Fibroblast of skin of abdomen (primary cell): ENCODE data around the gene CD82.
"Not testable (repeated sequence)": the region's sequence is repeated elsewhere in the genome, so short reads cannot be mapped to it uniquely, and the experiment has no call there.

Experiments used
- DNase-seq: peaks from one replicate; pipeline ENCODE4 v3.0.0-alpha.2; 2013

The CD82 gene

GRCh38 chr11:44535191-44535980, 30.1 kb upstream of the CD82 start:
- DNase-seq, result no peak

DNA sequence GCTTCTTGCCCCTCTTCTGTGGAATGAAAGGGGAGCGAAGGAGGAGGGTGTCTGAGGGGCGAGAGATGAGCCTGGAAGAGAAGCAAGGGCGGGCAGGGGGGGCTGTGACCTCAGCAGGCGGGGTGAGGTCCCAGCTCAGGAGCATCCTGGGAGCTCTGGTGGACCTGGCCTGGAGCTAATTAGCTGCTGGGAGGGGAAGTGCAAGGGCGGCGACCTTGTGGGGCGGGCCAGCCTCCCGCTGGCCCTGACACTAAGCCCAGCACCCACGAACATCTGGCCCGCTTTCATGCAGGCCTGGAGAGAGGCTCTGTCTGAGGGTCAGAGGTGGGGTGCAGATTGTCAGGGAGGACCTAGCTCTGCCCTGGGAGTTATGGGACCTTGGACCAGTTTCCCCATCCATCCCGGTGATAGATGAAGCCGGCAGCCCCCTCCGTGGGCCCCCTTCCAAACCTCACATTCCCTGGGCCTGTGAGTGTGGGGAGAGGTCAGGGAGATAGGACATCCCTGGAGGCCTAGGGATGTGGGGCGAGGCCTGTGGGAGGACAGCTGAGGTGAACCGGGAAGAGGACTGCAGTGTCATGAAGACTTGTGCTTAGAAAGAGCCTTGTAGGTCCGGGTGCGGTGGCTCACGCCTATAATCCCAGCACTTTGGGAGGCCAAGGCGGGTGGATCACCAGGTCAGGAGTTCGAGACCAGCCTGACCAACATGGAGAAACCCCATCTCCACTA, 28.5 kb upstream of the CD82 start:
- DNase-seq, result no peak

DNA sequence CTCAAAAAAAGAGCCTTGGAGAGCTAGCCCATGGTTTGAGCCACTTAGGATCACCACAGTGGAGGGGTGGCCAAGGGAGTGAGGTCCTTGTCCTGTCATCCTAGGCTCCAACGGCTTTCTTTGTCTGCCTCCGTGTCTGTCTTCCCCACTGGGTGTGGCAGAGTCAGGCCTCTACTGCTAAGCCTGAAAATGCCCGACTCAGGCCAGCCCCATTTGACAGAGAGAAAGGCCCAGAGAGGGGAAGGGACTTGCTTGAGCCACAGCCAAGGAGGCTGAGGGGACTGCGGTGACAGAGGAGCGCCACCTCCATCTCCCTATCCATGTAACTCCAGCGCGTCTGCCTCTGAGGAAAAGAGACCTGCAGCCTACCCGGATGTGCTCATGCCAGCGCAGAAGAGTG, 27.8 kb upstream of the CD82 start:
- no peak for DNase-seq

DNA sequence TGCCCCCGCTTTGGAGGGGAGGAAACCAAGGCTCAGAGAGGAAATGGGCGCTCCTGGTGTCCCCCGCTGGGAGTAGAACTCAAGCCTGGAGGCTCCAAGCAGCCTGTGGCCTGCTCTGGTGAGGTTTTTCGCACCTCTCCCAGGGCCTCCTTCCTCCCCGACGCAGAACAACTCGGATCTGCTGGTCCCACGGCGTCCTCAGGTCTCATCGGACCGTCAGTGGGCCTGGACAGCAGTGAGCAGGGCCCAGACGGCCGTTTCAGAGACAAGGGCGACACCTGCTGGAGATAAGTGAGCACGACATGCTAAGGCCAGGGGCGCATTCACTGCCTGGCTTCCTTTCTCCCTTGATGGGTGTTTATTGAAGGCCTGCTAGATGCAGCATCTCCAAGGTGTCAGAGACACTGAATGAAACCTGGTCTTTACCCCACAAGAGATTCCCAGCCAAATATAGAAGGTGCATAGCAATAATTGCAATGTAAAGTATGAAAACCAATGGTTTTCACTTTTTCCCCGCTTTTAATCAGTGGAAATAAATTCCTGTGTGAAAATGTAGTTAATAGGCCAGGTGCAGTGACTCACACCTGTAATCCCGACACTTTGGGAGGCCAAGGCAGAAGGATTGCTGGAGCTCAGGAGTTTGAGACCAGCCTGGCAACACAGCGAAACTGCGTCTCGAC, 26.9 kb upstream of the CD82 start:
- DNase-seq, result peak; percentile 62

DNA sequence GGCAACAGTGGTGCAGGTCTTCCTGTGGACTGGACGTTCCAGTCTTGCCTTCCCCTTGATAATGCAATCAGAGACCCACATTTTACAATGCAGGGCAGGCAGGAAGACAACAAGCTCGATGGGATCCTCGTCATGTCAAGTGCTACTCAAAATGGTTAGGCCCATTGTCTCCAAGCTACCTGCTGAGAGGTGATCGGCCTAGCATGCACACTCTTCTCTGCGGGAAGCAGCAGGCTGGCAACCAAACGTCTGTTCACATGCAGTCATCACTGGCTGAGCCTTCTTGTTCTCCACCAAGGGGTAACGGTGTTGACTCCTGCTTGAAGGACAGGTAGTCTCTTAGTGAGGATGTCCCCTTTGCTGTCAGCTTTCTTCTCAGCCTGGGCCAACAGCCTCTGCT, 25.5 kb upstream of the CD82 start:
- no peak for DNase-seq

DNA sequence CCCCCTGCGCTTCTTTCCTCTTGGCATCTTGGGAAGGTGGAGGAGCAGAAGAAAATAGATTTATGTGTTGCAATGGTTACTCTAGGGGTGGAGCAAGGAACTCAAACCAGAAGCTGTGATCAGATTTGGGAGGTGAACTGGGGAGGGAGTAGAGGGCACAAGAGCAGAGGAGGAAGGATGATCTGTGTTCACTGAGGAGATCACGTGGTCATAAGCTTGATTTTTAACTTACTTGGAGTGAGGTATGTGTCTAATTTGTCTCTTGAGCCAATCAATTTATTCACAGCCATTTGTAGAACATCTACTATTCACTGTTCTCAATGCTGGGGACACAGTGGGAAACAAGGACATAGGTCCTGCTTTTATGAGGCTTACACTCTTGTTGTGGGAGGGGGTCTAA, 24.8 kb upstream of the CD82 start:
- no peak for DNase-seq

DNA sequence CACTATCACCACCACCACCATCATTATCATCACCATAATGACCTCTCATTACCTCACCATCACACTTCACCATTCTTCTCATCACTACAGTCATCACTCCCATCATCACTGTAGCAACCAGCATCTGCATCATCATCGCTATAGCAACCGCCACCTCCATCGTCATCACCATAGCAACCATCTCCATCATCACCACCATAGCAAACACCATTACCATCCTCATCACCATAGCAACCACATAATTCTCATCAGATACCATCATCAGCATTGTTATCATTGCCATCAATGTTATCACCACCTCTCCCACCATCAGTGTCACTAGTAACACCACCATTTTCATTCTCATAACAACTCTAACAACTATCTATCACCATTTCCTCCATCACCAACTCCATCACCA, 23.1 kb upstream of the CD82 start:
- DNase-seq, result no peak

DNA sequence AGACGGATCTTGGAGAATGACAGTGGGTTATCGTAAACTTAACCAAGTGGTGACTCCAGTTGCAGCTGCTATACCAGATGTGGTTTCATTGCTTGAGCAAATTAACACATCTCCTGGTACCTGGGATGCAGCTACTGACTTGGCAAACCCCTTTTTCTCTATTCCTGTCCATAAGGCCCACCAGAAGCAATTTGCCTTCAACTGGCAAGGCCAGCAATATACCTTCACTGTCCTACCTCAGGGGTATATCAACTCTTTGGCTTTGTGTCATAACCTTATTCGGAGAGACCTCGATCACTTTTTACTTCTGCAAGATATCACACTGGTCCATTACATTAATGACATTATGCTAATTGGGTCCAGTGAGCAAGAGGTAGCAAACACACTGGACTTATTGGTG, 18.5 kb upstream of the CD82 start:
- DNase-seq, result not testable (repeated sequence)

- not testable (repeated sequence) for DNase-seq
Observed at GRCh38 chr11:44547534-44547933, 17.9 kb upstream of the CD82 start.

GRCh38 chr11:44548032-44548695, 17.3 kb upstream of the CD82 start:
- DNase-seq, result no peak

- not testable (repeated sequence) for DNase-seq
Observed at GRCh38 chr11:44548961-44549749, 16.3 kb upstream of the CD82 start.

GRCh38 chr11:44550123-44550522, 15.3 kb upstream of the CD82 start:
- no peak for DNase-seq

GRCh38 chr11:44551456-44552139, 13.9 kb upstream of the CD82 start:
- no peak for DNase-seq

DNA sequence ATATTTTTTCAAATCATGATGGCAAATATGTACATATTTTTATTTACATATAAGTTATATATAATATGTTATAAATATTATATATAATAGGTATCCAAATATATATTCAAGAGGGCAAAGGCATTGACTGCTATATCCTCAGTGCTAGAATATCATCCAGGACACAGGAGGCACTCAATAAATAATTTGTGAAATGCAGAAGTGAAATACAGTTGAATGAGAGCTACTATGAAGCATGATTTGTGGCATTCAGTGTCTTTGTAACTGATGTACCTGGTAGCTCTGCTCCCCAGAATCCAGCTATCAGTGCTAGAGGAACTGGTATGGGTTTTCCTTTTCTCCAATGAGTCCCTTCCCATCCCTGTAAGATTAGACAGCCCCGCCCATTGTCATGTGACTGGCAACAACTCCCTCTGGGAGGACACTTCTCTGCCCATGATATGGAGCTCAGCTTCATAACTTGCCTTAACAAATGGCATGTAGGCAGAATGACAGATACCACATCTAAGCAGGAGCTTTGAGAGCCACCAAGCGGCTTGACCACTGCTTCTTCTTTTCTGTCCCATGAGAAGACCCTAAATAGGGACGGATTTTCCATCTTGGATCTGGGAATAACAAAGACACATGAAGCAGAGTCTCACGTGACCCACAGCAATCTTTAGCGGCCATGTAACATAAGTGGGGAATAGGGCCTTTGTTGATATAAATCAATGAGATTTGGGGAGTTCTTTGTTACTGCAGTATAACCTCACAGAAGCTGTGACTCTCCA, 10.2 kb upstream of the CD82 start:
- no peak for DNase-seq

- DNase-seq, result peak; percentile 49
Observed at GRCh38 chr11:44556735-44557409, 8.6 kb upstream of the CD82 start.

GRCh38 chr11:44557464-44557863, 8.0 kb upstream of the CD82 start:
- DNase-seq, result no peak

- no peak for DNase-seq
Observed at GRCh38 chr11:44559207-44559939, 6.1 kb upstream of the CD82 start.

- not testable (repeated sequence) for DNase-seq
Observed at GRCh38 chr11:44559940-44560300, 5.5 kb upstream of the CD82 start.

GRCh38 chr11:44561275-44561805, 4.1 kb upstream of the CD82 start:
- no peak for DNase-seq
